ENCODE measurements around the gene NKX1-1. TPM values are rescaled to one million over a fixed set of nuclear protein-coding genes. Genes with fewer than 3 reads are reported as not detected.

NKX1-1 gene
- polyA plus RNA-seq, 1 donor from 2014 or later, result not detected

DNA sequence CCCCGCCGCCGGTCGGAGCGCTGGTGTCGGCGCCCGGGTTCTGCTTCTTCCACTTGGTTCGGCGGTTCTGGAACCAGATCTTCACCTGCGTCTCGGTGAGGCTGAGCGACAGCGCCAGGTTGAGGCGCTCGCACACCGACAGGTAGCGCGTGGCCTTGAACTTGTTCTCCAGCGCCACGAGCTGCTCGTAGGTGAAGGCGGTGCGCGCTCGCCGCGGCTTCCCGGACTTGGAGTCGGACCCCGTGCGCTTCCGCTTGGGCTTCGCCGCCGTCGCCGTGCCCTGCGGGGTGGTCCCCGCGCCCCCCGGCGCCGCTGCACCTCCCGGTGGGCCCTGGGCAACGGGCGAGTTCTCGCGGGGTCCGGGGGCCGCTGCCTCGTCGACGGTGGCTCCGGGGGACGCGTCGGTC lies 3.1 kb downstream of the NKX1-1 start:
- TF ChIP-seq EZH2 (IDR thresholded peaks at IDR 0.05; ENCODE audit: borderline replicate concordance, insufficient read depth, low read length, poor library complexity, severe bottlenecking), result no peak
- TF ChIP-seq SMC3 (conservative IDR thresholded peaks at IDR 0.05; ENCODE audit: poor library complexity), result no peak
- no peak for TF ChIP-seq TAF1 (IDR thresholded peaks at IDR 0.05; ENCODE audit: low read depth)
- TF ChIP-seq, protein P1, sequence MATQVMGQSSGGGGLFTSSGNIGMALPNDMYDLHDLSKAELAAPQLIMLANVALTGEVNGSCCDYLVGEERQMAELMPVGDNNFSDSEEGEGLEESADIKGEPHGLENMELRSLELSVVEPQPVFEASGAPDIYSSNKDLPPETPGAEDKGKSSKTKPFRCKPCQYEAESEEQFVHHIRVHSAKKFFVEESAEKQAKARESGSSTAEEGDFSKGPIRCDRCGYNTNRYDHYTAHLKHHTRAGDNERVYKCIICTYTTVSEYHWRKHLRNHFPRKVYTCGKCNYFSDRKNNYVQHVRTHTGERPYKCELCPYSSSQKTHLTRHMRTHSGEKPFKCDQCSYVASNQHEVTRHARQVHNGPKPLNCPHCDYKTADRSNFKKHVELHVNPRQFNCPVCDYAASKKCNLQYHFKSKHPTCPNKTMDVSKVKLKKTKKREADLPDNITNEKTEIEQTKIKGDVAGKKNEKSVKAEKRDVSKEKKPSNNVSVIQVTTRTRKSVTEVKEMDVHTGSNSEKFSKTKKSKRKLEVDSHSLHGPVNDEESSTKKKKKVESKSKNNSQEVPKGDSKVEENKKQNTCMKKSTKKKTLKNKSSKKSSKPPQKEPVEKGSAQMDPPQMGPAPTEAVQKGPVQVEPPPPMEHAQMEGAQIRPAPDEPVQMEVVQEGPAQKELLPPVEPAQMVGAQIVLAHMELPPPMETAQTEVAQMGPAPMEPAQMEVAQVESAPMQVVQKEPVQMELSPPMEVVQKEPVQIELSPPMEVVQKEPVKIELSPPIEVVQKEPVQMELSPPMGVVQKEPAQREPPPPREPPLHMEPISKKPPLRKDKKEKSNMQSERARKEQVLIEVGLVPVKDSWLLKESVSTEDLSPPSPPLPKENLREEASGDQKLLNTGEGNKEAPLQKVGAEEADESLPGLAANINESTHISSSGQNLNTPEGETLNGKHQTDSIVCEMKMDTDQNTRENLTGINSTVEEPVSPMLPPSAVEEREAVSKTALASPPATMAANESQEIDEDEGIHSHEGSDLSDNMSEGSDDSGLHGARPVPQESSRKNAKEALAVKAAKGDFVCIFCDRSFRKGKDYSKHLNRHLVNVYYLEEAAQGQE (IDR thresholded peaks at IDR 0.05; ENCODE audit: borderline replicate concordance), result no peak
- TF ChIP-seq, protein P2, sequence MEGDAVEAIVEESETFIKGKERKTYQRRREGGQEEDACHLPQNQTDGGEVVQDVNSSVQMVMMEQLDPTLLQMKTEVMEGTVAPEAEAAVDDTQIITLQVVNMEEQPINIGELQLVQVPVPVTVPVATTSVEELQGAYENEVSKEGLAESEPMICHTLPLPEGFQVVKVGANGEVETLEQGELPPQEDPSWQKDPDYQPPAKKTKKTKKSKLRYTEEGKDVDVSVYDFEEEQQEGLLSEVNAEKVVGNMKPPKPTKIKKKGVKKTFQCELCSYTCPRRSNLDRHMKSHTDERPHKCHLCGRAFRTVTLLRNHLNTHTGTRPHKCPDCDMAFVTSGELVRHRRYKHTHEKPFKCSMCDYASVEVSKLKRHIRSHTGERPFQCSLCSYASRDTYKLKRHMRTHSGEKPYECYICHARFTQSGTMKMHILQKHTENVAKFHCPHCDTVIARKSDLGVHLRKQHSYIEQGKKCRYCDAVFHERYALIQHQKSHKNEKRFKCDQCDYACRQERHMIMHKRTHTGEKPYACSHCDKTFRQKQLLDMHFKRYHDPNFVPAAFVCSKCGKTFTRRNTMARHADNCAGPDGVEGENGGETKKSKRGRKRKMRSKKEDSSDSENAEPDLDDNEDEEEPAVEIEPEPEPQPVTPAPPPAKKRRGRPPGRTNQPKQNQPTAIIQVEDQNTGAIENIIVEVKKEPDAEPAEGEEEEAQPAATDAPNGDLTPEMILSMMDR (IDR thresholded peaks at IDR 0.05; ENCODE audit: poor library complexity, severe bottlenecking), result no peak
- no peak for TF ChIP-seq MXI1 (conservative IDR thresholded peaks at IDR 0.05; ENCODE audit: poor library complexity, severe bottlenecking)
- TF ChIP-seq RAD21 (conservative IDR thresholded peaks at IDR 0.05), result no peak
- TF ChIP-seq EP300 (conservative IDR thresholded peaks at IDR 0.05; ENCODE audit: poor library complexity, severe bottlenecking), result no peak
- TF ChIP-seq POLR2AphosphoS5 (IDR thresholded peaks at IDR 0.05), result no peak
- Histone ChIP-seq H3K27ac (ENCODE audit: low read length) (no peak overlapping the region), H3K79me2 (replicated peaks; ENCODE audit: insufficient read depth, low read length) (no peaks in the 10 kb centered on the region), H3K9me2 (ENCODE audit: insufficient read depth, low read length) (no peaks in the 10 kb centered on the region), H3K4me2 (ENCODE audit: low read length) (no peak overlapping the region), H2AFZ (ENCODE audit: low read depth, low read length) (no peak overlapping the region), H4K20me1 (ENCODE audit: insufficient read depth) (no peaks in the 10 kb centered on the region), H3K27me3 (ENCODE audit: insufficient read depth, low read depth, low read length) (peaks cover 73% of the 10 kb centered on the region), H3K36me3 (ENCODE audit: insufficient read depth, low read length) (no peaks in the 10 kb centered on the region), H3K9ac (ENCODE audit: low read length) (no peak overlapping the region), H3K4me3 (ENCODE audit: low read length) (no peak overlapping the region), H3F3A (ENCODE audit: insufficient read depth, low read length, poor library complexity, severe bottlenecking) (no peaks in the 10 kb centered on the region), H3K9me3 (ENCODE audit: low read length) (peaks cover 21% of the 10 kb centered on the region)

- Histone ChIP-seq H3K9me2 (ENCODE audit: insufficient read depth, low read length) (no peaks in the 10 kb centered on the region), H3K27me3 (ENCODE audit: insufficient read depth, low read depth, low read length) (peaks cover 67% of the 10 kb centered on the region), H3K79me2 (replicated peaks; ENCODE audit: insufficient read depth, low read length) (no peaks in the 10 kb centered on the region), H3K9me3 (ENCODE audit: low read length) (peaks cover 21% of the 10 kb centered on the region), H3K4me2 (ENCODE audit: low read length) (no peak overlapping the region), H2AFZ (ENCODE audit: low read depth, low read length) (no peak overlapping the region), H3F3A (ENCODE audit: insufficient read depth, low read length, poor library complexity, severe bottlenecking) (no peaks in the 10 kb centered on the region), H3K9ac (ENCODE audit: low read length) (no peak overlapping the region), H3K4me3 (ENCODE audit: low read length) (no peak overlapping the region), H4K20me1 (ENCODE audit: insufficient read depth) (no peaks in the 10 kb centered on the region), H3K27ac (ENCODE audit: low read length) (no peak overlapping the region), H3K36me3 (ENCODE audit: insufficient read depth, low read length) (no peaks in the 10 kb centered on the region)
- TF ChIP-seq SMC3 (conservative IDR thresholded peaks at IDR 0.05; ENCODE audit: poor library complexity) (no peak), RAD21 (conservative IDR thresholded peaks at IDR 0.05) (no peak), MXI1 (conservative IDR thresholded peaks at IDR 0.05; ENCODE audit: poor library complexity, severe bottlenecking) (no peak), TAF1 (IDR thresholded peaks at IDR 0.05; ENCODE audit: low read depth) (no peak), EP300 (conservative IDR thresholded peaks at IDR 0.05; ENCODE audit: poor library complexity, severe bottlenecking) (no peak), POLR2AphosphoS5 (IDR thresholded peaks at IDR 0.05) (no peak), EZH2 (IDR thresholded peaks at IDR 0.05; ENCODE audit: borderline replicate concordance, insufficient read depth, low read length, poor library complexity, severe bottlenecking) (no peak)
- TF ChIP-seq, protein P2 (IDR thresholded peaks at IDR 0.05; ENCODE audit: poor library complexity, severe bottlenecking), result no peak
- TF ChIP-seq, protein P1 (IDR thresholded peaks at IDR 0.05; ENCODE audit: borderline replicate concordance), result no peak
Observed at GRCh38 chr4:1402516-1403091, 3.6 kb downstream of the NKX1-1 start.

Measured in neural cell (in vitro differentiated cells).